ENCODE measurements around the gene IRGQ. TPM values are rescaled to one million over a fixed set of nuclear protein-coding genes. Genes with fewer than 3 reads are reported as not detected.

The IRGQ gene
- total RNA-seq, 1 experiment from 2014 or later = 26.5 TPM

GRCh38 chr19:43642531-43642930, 46.6 kb upstream of the IRGQ start:
- peaks cover 16% of the 10 kb centered on the region for H3K4me1 Mint-ChIP-seq (ENCODE audit: insufficient read depth, unreplicated experiment)
- intact Hi-C loops (cut with micrococcal nuclease) = no loop called here
- H3K9me3 Mint-ChIP-seq (ENCODE audit: unreplicated experiment) = no peaks in the 10 kb centered on the region
- H3K36me3 Mint-ChIP-seq (ENCODE audit: insufficient read depth, unreplicated experiment) = peaks cover 7% of the 10 kb centered on the region
- TF ChIP-seq, protein P1, sequence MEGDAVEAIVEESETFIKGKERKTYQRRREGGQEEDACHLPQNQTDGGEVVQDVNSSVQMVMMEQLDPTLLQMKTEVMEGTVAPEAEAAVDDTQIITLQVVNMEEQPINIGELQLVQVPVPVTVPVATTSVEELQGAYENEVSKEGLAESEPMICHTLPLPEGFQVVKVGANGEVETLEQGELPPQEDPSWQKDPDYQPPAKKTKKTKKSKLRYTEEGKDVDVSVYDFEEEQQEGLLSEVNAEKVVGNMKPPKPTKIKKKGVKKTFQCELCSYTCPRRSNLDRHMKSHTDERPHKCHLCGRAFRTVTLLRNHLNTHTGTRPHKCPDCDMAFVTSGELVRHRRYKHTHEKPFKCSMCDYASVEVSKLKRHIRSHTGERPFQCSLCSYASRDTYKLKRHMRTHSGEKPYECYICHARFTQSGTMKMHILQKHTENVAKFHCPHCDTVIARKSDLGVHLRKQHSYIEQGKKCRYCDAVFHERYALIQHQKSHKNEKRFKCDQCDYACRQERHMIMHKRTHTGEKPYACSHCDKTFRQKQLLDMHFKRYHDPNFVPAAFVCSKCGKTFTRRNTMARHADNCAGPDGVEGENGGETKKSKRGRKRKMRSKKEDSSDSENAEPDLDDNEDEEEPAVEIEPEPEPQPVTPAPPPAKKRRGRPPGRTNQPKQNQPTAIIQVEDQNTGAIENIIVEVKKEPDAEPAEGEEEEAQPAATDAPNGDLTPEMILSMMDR (IDR thresholded peaks at IDR 0.05; ENCODE audit: unreplicated experiment) = no peak
- CTCF ChIA-PET = interaction anchor here (3.5 kb wide), 1 partner anchor 10 kb away, joined by 16 read pairs; no protein-coding TSS in a partner anchor
- POLR2A ChIA-PET = no interaction called here
- H3K27ac Mint-ChIP-seq (ENCODE audit: low read depth, unreplicated experiment) = no peak overlapping the region
- peaks cover 34% of the 10 kb centered on the region for H3K27me3 Mint-ChIP-seq (ENCODE audit: insufficient read depth, unreplicated experiment)
- BruUV-seq (replicated peaks) = no TSS peak
- DNase-seq (ENCODE audit: unreplicated experiment) = no peak
- no peak overlapping the region for H3K4me3 Mint-ChIP-seq (ENCODE audit: unreplicated experiment)

- no peak for DNase-seq (ENCODE audit: unreplicated experiment)
- Mint-ChIP-seq H3K27ac (ENCODE audit: low read depth, unreplicated experiment) (peak overlapping the region; percentile 74), H3K27me3 (ENCODE audit: insufficient read depth, unreplicated experiment) (peaks cover 36% of the 10 kb centered on the region), H3K4me1 (ENCODE audit: insufficient read depth, unreplicated experiment) (peaks cover 16% of the 10 kb centered on the region), H3K9me3 (ENCODE audit: unreplicated experiment) (no peaks in the 10 kb centered on the region), H3K4me3 (ENCODE audit: unreplicated experiment) (peak overlapping the region; percentile 67), H3K36me3 (ENCODE audit: insufficient read depth, unreplicated experiment) (no peaks in the 10 kb centered on the region)
- CTCF ChIA-PET = interaction anchor here (0.6 to 3.5 kb wide), 4 partner anchors 11 to 1077 kb away, joined by 3 to 16 read pairs (median 4); no protein-coding TSS in a partner anchor
- POLR2A ChIA-PET = interaction anchor here (0.6 to 0.8 kb wide), 3 partner anchors 22 to 113 kb away, joined by 3 to 4 read pairs (median 3); no protein-coding TSS in a partner anchor
- intact Hi-C loops (cut with micrococcal nuclease) = no loop called here
- TF ChIP-seq, protein P1 (IDR thresholded peaks at IDR 0.05; ENCODE audit: unreplicated experiment) = no peak
- BruUV-seq (replicated peaks) = no TSS peak
These were observed 45.4 kb upstream of the IRGQ start for GRCh38 chr19:43641333-43641732.

- TF ChIP-seq, protein P1 (IDR thresholded peaks at IDR 0.05; ENCODE audit: unreplicated experiment) = no peak
- BruUV-seq (replicated peaks) = no TSS peak
- Mint-ChIP-seq H3K27me3 (ENCODE audit: insufficient read depth, unreplicated experiment) (peaks cover 36% of the 10 kb centered on the region), H3K27ac (ENCODE audit: low read depth, unreplicated experiment) (no peak overlapping the region), H3K4me1 (ENCODE audit: insufficient read depth, unreplicated experiment) (peaks cover 18% of the 10 kb centered on the region), H3K4me3 (ENCODE audit: unreplicated experiment) (peak overlapping the region; percentile 68), H3K36me3 (ENCODE audit: insufficient read depth, unreplicated experiment) (no peaks in the 10 kb centered on the region), H3K9me3 (ENCODE audit: unreplicated experiment) (no peaks in the 10 kb centered on the region)
- ChIA-PET POLR2A (no interaction called here), CTCF (interaction anchor here (3.5 kb wide), 1 partner anchor 12 kb away, joined by 16 read pairs; no protein-coding TSS in a partner anchor)
- DNase-seq (ENCODE audit: unreplicated experiment) = no peak
- intact Hi-C loops (cut with micrococcal nuclease) = no loop called here
These were observed 44.5 kb upstream of the IRGQ start for GRCh38 chr19:43640424-43640757.

DNA sequence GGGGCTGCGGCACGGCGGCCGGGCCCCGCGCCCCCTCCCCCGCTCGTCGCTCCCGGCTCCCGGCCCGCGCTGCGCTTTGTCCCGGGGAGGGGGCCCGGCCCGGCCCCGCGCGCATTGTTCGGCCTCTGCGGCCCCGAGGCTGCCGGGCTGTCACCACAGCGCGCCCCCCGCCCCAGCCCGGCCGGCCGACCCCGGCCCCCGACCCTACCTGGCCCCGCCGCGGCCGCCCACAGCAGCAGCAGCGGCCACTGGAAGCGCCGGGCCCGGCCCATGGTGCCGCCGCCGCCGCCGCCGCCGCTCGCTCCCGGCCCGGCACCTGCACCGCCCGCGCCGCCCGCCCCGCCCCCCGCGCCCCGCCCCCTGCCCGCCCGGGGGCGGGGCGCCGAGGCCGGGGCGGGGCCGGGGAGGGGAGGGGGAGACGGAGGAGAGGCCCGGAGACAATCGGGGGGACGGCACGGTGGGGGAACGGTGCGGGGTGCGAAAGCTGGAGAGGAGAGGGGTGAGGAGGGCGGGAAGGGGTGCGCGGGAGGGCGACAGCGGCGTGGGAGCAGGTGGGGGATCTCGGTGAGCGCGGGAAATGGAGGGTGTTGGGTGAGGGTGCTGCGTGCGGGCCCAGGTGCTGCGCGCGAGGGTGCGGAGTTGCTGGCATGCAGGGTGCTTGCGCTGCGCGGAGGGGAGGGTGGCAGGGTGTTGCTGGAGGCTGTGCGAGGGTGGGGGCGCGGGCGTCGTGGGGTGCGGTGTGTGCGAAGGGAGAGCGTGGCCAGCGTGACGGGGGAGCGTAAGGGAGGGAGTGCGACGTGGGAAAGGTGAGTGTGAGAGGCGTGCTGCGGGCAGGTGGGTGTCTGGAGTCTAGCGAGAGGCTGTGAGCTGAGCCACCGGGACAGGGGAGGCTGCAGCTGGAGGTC, 43.8 kb upstream of the IRGQ start, which contains the start of gene CADM4:
Gene CADM4 (minus strand): TSS at position 332 of the 905 bp plus-strand sequence. CDS start 60 bp downstream, at position 272.
- intact Hi-C loops (cut with micrococcal nuclease) = no loop called here
- Mint-ChIP-seq H3K27me3 (ENCODE audit: insufficient read depth, unreplicated experiment) (peaks cover 36% of the 10 kb centered on the region), H3K27ac (ENCODE audit: low read depth, unreplicated experiment) (peak within 1 kb of the TSS; percentile 52), H3K4me1 (ENCODE audit: insufficient read depth, unreplicated experiment) (peaks cover 21% of the 10 kb centered on the region), H3K4me3 (ENCODE audit: unreplicated experiment) (peak within 1 kb of the TSS; percentile 84), H3K9me3 (ENCODE audit: unreplicated experiment) (no peaks in the 10 kb centered on the region), H3K36me3 (ENCODE audit: insufficient read depth, unreplicated experiment) (no peaks in the 10 kb centered on the region)
- ChIA-PET CTCF (interaction anchor here (0.6 kb wide), 1 partner anchor 8 kb away, joined by 3 read pairs; no protein-coding TSS in a partner anchor), POLR2A (no interaction called here)
- no TSS peak for BruUV-seq (replicated peaks)
- TF ChIP-seq, protein P1 (IDR thresholded peaks at IDR 0.05; ENCODE audit: unreplicated experiment) = no peak
- DNase-seq (ENCODE audit: unreplicated experiment) = no peak
